Measurements from ENCODE around the gene NPRL2. TPM values are rescaled to one million over a fixed set of nuclear protein-coding genes. Genes with fewer than 3 reads are reported as not detected.

Gene NPRL2
- total RNA-seq, 1 donor from 2014 or later, result 21.6 TPM

DNA sequence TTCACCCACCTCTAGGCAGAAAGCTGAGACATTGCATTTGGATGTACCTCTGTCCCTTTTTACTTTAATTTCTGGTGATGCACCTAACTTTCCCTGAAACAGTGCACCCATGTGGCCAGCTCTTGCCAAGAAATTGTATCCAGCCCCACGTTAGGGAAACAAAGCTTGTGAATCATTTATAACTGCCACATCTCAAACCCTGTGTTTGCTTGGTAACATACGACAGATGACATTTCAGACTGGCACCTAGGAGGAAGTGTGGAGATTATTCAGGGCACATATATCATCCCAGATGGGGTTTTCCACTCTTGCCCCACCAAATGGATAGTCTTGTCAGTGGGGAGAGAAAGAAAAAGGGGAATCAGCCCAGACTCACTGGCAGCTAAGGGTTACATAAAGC lies 2.2 kb upstream of the NPRL2 start:
- DNase-seq (no peak), ATAC-seq (no peak)
- intact Hi-C loops (cut with DNase I), result no loop called here
- Histone ChIP-seq H3K27ac (no peak overlapping the region), H3K4me1 (peaks cover 48% of the 10 kb centered on the region), H3K27me3 (no peaks in the 10 kb centered on the region), H3K9me3 (no peaks in the 10 kb centered on the region), H3K4me3 (no peak overlapping the region), H3K36me3 (peaks cover 51% of the 10 kb centered on the region)
- TF ChIP-seq, protein P1, sequence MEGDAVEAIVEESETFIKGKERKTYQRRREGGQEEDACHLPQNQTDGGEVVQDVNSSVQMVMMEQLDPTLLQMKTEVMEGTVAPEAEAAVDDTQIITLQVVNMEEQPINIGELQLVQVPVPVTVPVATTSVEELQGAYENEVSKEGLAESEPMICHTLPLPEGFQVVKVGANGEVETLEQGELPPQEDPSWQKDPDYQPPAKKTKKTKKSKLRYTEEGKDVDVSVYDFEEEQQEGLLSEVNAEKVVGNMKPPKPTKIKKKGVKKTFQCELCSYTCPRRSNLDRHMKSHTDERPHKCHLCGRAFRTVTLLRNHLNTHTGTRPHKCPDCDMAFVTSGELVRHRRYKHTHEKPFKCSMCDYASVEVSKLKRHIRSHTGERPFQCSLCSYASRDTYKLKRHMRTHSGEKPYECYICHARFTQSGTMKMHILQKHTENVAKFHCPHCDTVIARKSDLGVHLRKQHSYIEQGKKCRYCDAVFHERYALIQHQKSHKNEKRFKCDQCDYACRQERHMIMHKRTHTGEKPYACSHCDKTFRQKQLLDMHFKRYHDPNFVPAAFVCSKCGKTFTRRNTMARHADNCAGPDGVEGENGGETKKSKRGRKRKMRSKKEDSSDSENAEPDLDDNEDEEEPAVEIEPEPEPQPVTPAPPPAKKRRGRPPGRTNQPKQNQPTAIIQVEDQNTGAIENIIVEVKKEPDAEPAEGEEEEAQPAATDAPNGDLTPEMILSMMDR (IDR thresholded peaks at IDR 0.05), result peak; percentile 5

- intact Hi-C loops (cut with DNase I), result no loop called here
- Histone ChIP-seq H3K4me1 (peaks cover 33% of the 10 kb centered on the region), H3K27me3 (no peaks in the 10 kb centered on the region), H3K27ac (peak overlapping the region; percentile 92), H3K36me3 (peaks cover 55% of the 10 kb centered on the region), H3K4me3 (peak overlapping the region; percentile 73), H3K9me3 (no peaks in the 10 kb centered on the region)
- TF ChIP-seq, protein P1 (IDR thresholded peaks at IDR 0.05), result no peak
- DNase-seq (no peak), ATAC-seq (no peak)
Measured at GRCh38 chr3:50351323-50351697, 735 bp upstream of the NPRL2 start.

GRCh38 chr3:50350213-50350526 lies 405 bp downstream of the NPRL2 start:
- H3K4me3 ChIP-seq, result peak overlapping the region; percentile 73
- H3K27me3 ChIP-seq, result no peaks in the 10 kb centered on the region
- H3K9me3 ChIP-seq, result no peaks in the 10 kb centered on the region
- peaks cover 46% of the 10 kb centered on the region for H3K36me3 ChIP-seq
- TF ChIP-seq, protein P1 (IDR thresholded peaks at IDR 0.05), result no peak
- ATAC-seq (no peak), DNase-seq (no peak)
- peaks cover 32% of the 10 kb centered on the region for H3K4me1 ChIP-seq
- peak overlapping the region; percentile 92 for H3K27ac ChIP-seq
- intact Hi-C loops (cut with DNase I), result no loop called here

GRCh38 chr3:50347187-50347813 lies 3.3 kb downstream of the NPRL2 start:
- Histone ChIP-seq H3K27ac (no peak overlapping the region), H3K27me3 (no peaks in the 10 kb centered on the region), H3K4me3 (no peak overlapping the region), H3K4me1 (peaks cover 35% of the 10 kb centered on the region), H3K9me3 (no peaks in the 10 kb centered on the region), H3K36me3 (peaks cover 20% of the 10 kb centered on the region)
- intact Hi-C loops (cut with DNase I), result no loop called here
- DNase-seq (peak; percentile 85), ATAC-seq (peak; percentile 8)
- TF ChIP-seq, protein P1 (IDR thresholded peaks at IDR 0.05), result peak; percentile 60

DNA sequence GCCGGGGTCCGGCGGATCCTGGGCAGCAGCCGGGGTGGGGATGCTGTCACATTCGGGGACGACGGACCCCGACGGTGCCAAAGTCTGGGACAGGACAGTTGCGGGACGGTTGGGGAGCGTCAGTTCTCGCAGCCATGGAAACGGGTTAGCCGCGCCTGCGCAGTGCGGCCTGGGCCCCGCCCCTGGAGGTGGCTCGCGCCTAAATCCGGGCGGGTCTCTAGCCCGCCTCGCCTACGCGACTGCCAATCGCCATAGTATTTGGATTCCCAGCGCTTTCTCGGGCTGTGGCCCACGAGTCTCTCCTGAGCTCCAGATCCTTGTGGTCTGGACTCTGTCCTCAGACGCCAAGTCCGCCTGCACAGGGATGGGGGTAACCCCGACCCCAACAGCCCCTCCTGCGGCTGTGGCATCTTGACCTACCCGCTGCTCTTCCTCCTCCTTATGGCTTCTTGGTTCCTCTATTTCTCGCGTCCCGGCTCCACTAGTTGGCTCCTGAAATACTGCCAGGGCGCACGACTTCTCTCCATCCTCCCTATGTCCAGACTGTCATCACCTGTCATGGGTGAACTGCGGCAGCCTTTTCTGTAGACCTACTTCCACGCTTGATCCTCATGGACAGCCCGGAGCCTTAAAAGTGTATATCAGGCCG lies 4.9 kb downstream of the NPRL2 start, which contains the start of gene ZMYND10:
ZMYND10 (minus strand) TSS at position 147 of the 649 bp plus-strand sequence. CDS start 153 bp downstream, outside the sequence.
- TF ChIP-seq, protein P1 (IDR thresholded peaks at IDR 0.05), result no peak
- H3K36me3 ChIP-seq, result peaks cover 20% of the 10 kb centered on the region
- H3K4me3 ChIP-seq, result peak within 1 kb of the TSS; percentile 39
- peak within 1 kb of the TSS; percentile 39 for H3K27ac ChIP-seq
- peaks cover 36% of the 10 kb centered on the region for H3K4me1 ChIP-seq
- intact Hi-C loops (cut with DNase I), result no loop called here
- no peaks in the 10 kb centered on the region for H3K27me3 ChIP-seq
- DNase-seq (peak; percentile 88), ATAC-seq (peak; percentile 48)
- H3K9me3 ChIP-seq, result no peaks in the 10 kb centered on the region
